Ascending aorta (tissue), 2 donors: Measurements from ENCODE around the gene PGLYRP4. TPM values are rescaled to one million over a fixed set of nuclear protein-coding genes. Genes with fewer than 3 reads are reported as not detected.

Experiments
- DNase-seq, 2 donors: peaks; one replicate each; pipeline ENCODE4 v3.0.0-alpha.2; 2019; ENCODE audit warnings: low spot score in 2 of 2
- H3K27ac ChIP-seq, 2 donors: fragments of 200-600 bp; sonication (generic); one replicate each; pipeline ENCODE4 v1.5.1; 2016 to 2017; ENCODE audit warnings: mild to moderate bottlenecking in 1 of 2
- H3K27me3 ChIP-seq: fragments of 200-600 bp; sonication (generic); one replicate; pipeline ENCODE4 v1.5.1; 2017
- H3K36me3 ChIP-seq, 2 donors: fragments of 200-600 bp; sonication (generic); one replicate each; pipeline ENCODE4 v1.5.1; 2016
- H3K4me1 ChIP-seq, 2 donors: fragments of 200-600 bp; sonication (generic); one replicate each; pipeline ENCODE4 v1.5.1; 2016 to 2017; ENCODE audit warnings: mild to moderate bottlenecking in 1 of 2
- H3K4me3 ChIP-seq, 2 donors: fragments of 200-600 bp; sonication (generic); one replicate each; pipeline ENCODE4 v1.5.1; 2016 to 2017; ENCODE audit warnings: mild to moderate bottlenecking in 1 of 2
- H3K9me3 ChIP-seq, 2 donors: fragments of 200-600 bp; sonication (generic); one replicate each; pipeline ENCODE4 v1.5.1; 2016
- CTCF ChIP-seq, 3 experiments: fragments of 200-600 bp in 2 of 3; fragments of 450-650 bp in 1 of 3; sonication (generic) in 2 of 3; IDR thresholded peaks; one replicate each; pipeline ENCODE4 v1.5.1; 2016 to 2019; ENCODE audit warnings: antibody characterized with exemption in 3 of 3, mild to moderate bottlenecking in 1 of 3, moderate library complexity in 1 of 3
- intact Hi-C: fragments of 100-400 bp; cut with DNase I; formaldehyde crosslinking; loops from one replicate; pipeline ENCODE4 v1.15.1; 2023
- total RNA-seq: library from RNA; depleted of rRNA; stranded (reverse); fragments of >200 nt; gene quantifications from one replicate; pipeline ENCODE4 v1.1.0, GENCODE V29; 2016

Gene PGLYRP4
- total RNA-seq, 1 donor from 2014 or later = not detected

DNA sequence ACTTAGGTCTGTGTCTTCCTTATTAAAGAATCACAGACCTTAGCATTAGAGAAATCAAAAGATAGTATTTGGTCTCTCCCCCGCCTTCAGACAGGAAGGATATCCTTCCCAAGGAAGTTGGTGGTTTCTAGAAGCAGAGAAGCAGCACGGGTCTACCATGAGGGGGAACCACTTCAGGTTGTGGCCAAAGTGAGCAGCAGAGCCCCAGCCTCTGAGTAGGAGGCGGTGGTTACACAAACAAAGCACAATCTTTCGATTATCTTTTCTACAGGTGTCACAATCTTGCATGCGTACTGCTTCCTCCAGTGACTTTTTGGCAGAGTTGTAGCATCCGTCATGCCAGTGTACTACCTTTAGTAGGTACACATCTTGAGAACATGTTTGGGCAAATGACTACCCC is 8.8 kb downstream of the PGLYRP4 start:
- DNase-seq = no peak
- Histone ChIP-seq H3K4me1 (no peaks in the 10 kb centered on the region), H3K36me3 (no peaks in the 10 kb centered on the region), H3K9me3 (no peaks in the 10 kb centered on the region), H3K27ac (no peak overlapping the region), H3K4me3 (no peak overlapping the region), H3K27me3 (no peaks in the 10 kb centered on the region)
- intact Hi-C loops = no loop called here
- TF ChIP-seq CTCF (IDR thresholded peaks at IDR 0.05) = no peak

- intact Hi-C loops = no loop called here
- no peak for DNase-seq
These were observed 10.4 kb downstream of the PGLYRP4 start for GRCh38 chr1:153337980-153338853.

GRCh38 chr1:153336650-153337049 is 12.0 kb downstream of the PGLYRP4 start:
- no peaks in the 10 kb centered on the region for H3K27me3 ChIP-seq
- H3K36me3 ChIP-seq = no peaks in the 10 kb centered on the region
- H3K9me3 ChIP-seq = peaks cover 0 to 1% of the 10 kb centered on the region in 2 donors
- TF ChIP-seq CTCF (IDR thresholded peaks at IDR 0.05) = no peak
- intact Hi-C loops = no loop called here
- no peak for DNase-seq
- no peak overlapping the region for H3K27ac ChIP-seq
- no peak overlapping the region for H3K4me3 ChIP-seq
- no peaks in the 10 kb centered on the region for H3K4me1 ChIP-seq

More at GRCh38 chr1:153337980-153338853, 10.4 kb downstream of the PGLYRP4 start:
- H3K4me3 ChIP-seq = no peak overlapping the region
- no peaks in the 10 kb centered on the region for H3K9me3 ChIP-seq
- no peak overlapping the region for H3K27ac ChIP-seq
- no peaks in the 10 kb centered on the region for H3K36me3 ChIP-seq
- TF ChIP-seq CTCF (IDR thresholded peaks at IDR 0.05) = no peak
- H3K4me1 ChIP-seq = no peaks in the 10 kb centered on the region
- no peaks in the 10 kb centered on the region for H3K27me3 ChIP-seq

GRCh38 chr1:153333902-153334301 is 14.7 kb downstream of the PGLYRP4 start:
- Histone ChIP-seq H3K4me1 (no peaks in the 10 kb centered on the region), H3K27me3 (no peaks in the 10 kb centered on the region), H3K36me3 (no peaks in the 10 kb centered on the region), H3K9me3 (peaks cover 0 to 13% of the 10 kb centered on the region in 2 donors), H3K4me3 (no peak overlapping the region), H3K27ac (no peak overlapping the region)
- TF ChIP-seq CTCF (IDR thresholded peaks at IDR 0.05) = no peak
- no peak for DNase-seq
- intact Hi-C loops = no loop called here

DNA sequence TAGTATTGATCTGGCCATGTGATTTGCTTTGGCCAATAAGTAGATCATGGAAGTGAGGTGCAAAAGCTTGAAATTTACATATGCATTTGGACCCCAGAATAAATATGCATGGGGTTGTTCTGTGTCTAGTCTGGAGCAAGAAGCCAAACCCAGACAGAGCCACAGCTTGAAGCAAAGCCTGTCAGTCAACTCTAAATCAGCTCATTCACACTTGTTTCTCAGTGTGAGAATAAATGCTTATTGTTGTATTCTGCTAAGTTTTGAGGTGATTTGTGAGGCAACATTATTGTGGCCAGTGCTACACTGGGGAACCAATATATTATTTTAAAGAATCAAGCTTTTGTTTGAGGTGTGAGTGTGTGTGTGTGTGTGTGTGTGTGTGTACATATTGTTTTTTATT is 23.7 kb downstream of the PGLYRP4 start:
- no peaks in the 10 kb centered on the region for H3K4me1 ChIP-seq
- no peak for DNase-seq
- no peaks in the 10 kb centered on the region for H3K27me3 ChIP-seq
- TF ChIP-seq CTCF (IDR thresholded peaks at IDR 0.05) = no peak
- no peaks in the 10 kb centered on the region for H3K36me3 ChIP-seq
- intact Hi-C loops = no loop called here
- peaks cover 0 to 42% of the 10 kb centered on the region in 2 donors for H3K9me3 ChIP-seq
- H3K27ac ChIP-seq = no peak overlapping the region
- no peak overlapping the region for H3K4me3 ChIP-seq
